ENCODE results near the gene IPMK. TPM values are rescaled to one million over a fixed set of nuclear protein-coding genes. Genes with fewer than 3 reads are reported as not detected.
"Not testable (repeated sequence)": the region's sequence is repeated elsewhere in the genome, so short reads cannot be mapped to it uniquely, and the experiment has no call there.

IPMK gene
- total RNA-seq, 2 experiments from 2014 or later: 5.6 to 9.5 TPM

- H4K20me1 ChIP-seq (ENCODE audit: insufficient read depth, low read length): no peaks in the 10 kb centered on the region
- no TSS peak for BruUV-seq (replicated peaks)
- CTCF ChIA-PET (ENCODE audit: unreplicated experiment): no interaction called here
Observed at GRCh38 chr10:58157076-58157766, 110.5 kb downstream of the IPMK start.

GRCh38 chr10:58155941-58156340 is 111.8 kb downstream of the IPMK start:
- H3K9me3 ChIP-seq (ENCODE audit: low read length); H4K20me1 ChIP-seq (ENCODE audit: insufficient read depth, low read length): not testable (repeated sequence)
- POLR2A ChIA-PET: interaction anchor here (0.6 to 0.7 kb wide), 2 partner anchors 10 to 227 kb away, joined by 3 read pairs; no protein-coding TSS in a partner anchor

More at GRCh38 chr10:58157076-58157766, 110.5 kb downstream of the IPMK start:
- POLR2A ChIA-PET: interaction anchor here (0.6 kb wide), 1 partner anchor 329 kb away, joined by 3 read pairs; no protein-coding TSS in a partner anchor
- no peaks in the 10 kb centered on the region for H3K9me2 ChIP-seq (ENCODE audit: insufficient read depth, low read length)
- no peaks in the 10 kb centered on the region for H3K9me3 ChIP-seq (ENCODE audit: low read length)
- DNase-seq (ENCODE audit: low spot score): no peak
- no peaks in the 10 kb centered on the region for H3K36me3 ChIP-seq (ENCODE audit: insufficient read depth, low read length)
- no peak overlapping the region for H2AFZ ChIP-seq (ENCODE audit: low read length)
- H3K4me1 ChIP-seq (ENCODE audit: insufficient read depth, low read length, poor library complexity, severe bottlenecking): no peaks in the 10 kb centered on the region
- no peak for TF ChIP-seq EZH2phosphoT487 (IDR thresholded peaks at IDR 0.05; ENCODE audit: borderline replicate concordance, low read depth, low read length)
- TF ChIP-seq CTCF (conservative IDR thresholded peaks at IDR 0.05; ENCODE audit: low read length): no peak
- intact Hi-C loops (cut with micrococcal nuclease; ENCODE audit: unreplicated experiment): no loop called here
- no peaks in the 10 kb centered on the region for H3K79me2 ChIP-seq (ENCODE audit: insufficient read depth, low read depth, low read length)
- H3K4me2 ChIP-seq (ENCODE audit: low read length): no peak overlapping the region
- no peak overlapping the region for H3K4me3 ChIP-seq (ENCODE audit: low read depth, low read length, poor library complexity, severe bottlenecking)
- no peak overlapping the region for H3K27ac ChIP-seq (ENCODE audit: low read depth, low read length, poor library complexity, severe bottlenecking)

GRCh38 chr10:58153751-58154150 is 113.9 kb downstream of the IPMK start:
- Histone ChIP-seq H3K4me1 (ENCODE audit: insufficient read depth, low read length, poor library complexity, severe bottlenecking) (no peaks in the 10 kb centered on the region), H3K4me2 (ENCODE audit: low read length) (no peak overlapping the region), H3K36me3 (ENCODE audit: insufficient read depth, low read length) (no peaks in the 10 kb centered on the region), H3K4me3 (ENCODE audit: low read depth, low read length, poor library complexity, severe bottlenecking) (no peak overlapping the region), H3K9me2 (ENCODE audit: insufficient read depth, low read length) (no peaks in the 10 kb centered on the region), H2AFZ (ENCODE audit: low read length) (no peak overlapping the region), H3K27ac (ENCODE audit: low read depth, low read length, poor library complexity, severe bottlenecking) (no peak overlapping the region), H3K79me2 (ENCODE audit: insufficient read depth, low read depth, low read length) (no peaks in the 10 kb centered on the region), H3K9me3 (ENCODE audit: low read length) (no peaks in the 10 kb centered on the region), H4K20me1 (ENCODE audit: insufficient read depth, low read length) (no peaks in the 10 kb centered on the region)
- TF ChIP-seq CTCF (conservative IDR thresholded peaks at IDR 0.05; ENCODE audit: low read length) (no peak), EZH2phosphoT487 (IDR thresholded peaks at IDR 0.05; ENCODE audit: borderline replicate concordance, low read depth, low read length) (no peak)
- ChIA-PET POLR2A (interaction anchor here (1.1 kb wide), 1 partner anchor 17 kb away, joined by 4 read pairs; no protein-coding TSS in a partner anchor), CTCF (ENCODE audit: unreplicated experiment) (no interaction called here)
- intact Hi-C loops (cut with micrococcal nuclease; ENCODE audit: unreplicated experiment): no loop called here
- no TSS peak for BruUV-seq (replicated peaks)
- no peak for DNase-seq (ENCODE audit: low spot score)

More at GRCh38 chr10:58155941-58156340, 111.8 kb downstream of the IPMK start:
- H3K79me2 ChIP-seq (ENCODE audit: insufficient read depth, low read depth, low read length); BruUV-seq (replicated peaks); H3K27ac ChIP-seq (ENCODE audit: low read depth, low read length, poor library complexity, severe bottlenecking); H3K9me2 ChIP-seq (ENCODE audit: insufficient read depth, low read length); H3K4me3 ChIP-seq (ENCODE audit: low read depth, low read length, poor library complexity, severe bottlenecking); H3K4me1 ChIP-seq (ENCODE audit: insufficient read depth, low read length, poor library complexity, severe bottlenecking); H3K4me2 ChIP-seq (ENCODE audit: low read length); H2AFZ ChIP-seq (ENCODE audit: low read length); CTCF ChIA-PET (ENCODE audit: unreplicated experiment); DNase-seq (ENCODE audit: low spot score); H3K36me3 ChIP-seq (ENCODE audit: insufficient read depth, low read length); intact Hi-C loops (cut with micrococcal nuclease; ENCODE audit: unreplicated experiment): not testable (repeated sequence)
